Brain microvascular endothelial cell (primary cell): ENCODE measurements around the gene ABL2.
"Not testable (repeated sequence)": the region's sequence is repeated elsewhere in the genome, so short reads cannot be mapped to it uniquely, and the experiment has no call there.

Source experiments
- DNase-seq: peaks from one replicate; pipeline ENCODE4 v3.0.0-alpha.2; 2020
- H3K27ac ChIP-seq: fragments of 250-450 bp; sonication (Bioruptor Pico); 2 replicates; pipeline ENCODE4 v1.5.1; 2020; ENCODE audit warnings: mild to moderate bottlenecking, moderate library complexity
- H3K27me3 ChIP-seq: fragments of 250-450 bp; sonication (Bioruptor Pico); replicated peaks from 2 replicates; pipeline ENCODE4 v1.5.1; 2020; ENCODE audit warnings: mild to moderate bottlenecking
- H3K36me3 ChIP-seq: fragments of 250-450 bp; sonication (Bioruptor Pico); replicated peaks from 2 replicates; pipeline ENCODE4 v1.5.1; 2020; ENCODE audit warnings: mild to moderate bottlenecking
- H3K4me3 ChIP-seq: 2 replicates; pipeline ENCODE4 v1.5.1; 2011; ENCODE audit warnings: low read depth, mild to moderate bottlenecking, control low read depth, low read length, moderate library complexity
- in situ Hi-C: cut with HindIII; loops from 2 replicates; pipeline ENCODE4 v1.10.0; 2017; ENCODE audit warnings: low sequenced_read_pairs, low pct_ligation_motif_present
- TF ChIP-seq, protein P1 (sequence below): IDR thresholded peaks from 2 replicates; pipeline ENCODE4 v1.5.1; 2011; ENCODE audit warnings: low read depth, mild to moderate bottlenecking, moderate library complexity, low read length, control low read depth, inconsistent platforms; ENCODE audit errors: missing control alignments

ABL2 gene

DNA sequence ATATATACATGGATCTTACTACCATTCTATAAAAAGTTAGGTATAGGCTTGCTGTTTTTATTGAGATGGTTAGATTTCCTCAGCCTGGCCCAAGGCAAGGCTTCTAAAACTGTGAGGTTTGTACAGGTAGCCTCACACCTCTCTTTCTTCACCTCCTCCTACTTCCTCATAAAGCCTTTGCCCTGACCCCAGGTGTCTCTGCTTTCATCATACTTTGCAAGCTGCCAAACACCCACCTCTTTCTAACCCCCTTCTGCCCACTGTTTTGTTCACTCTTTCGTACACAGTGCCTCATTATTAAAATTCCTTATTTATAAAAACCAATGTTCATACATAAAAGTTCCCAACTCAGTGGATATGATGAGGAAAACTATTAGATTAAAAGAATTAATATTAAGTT is 32.7 kb upstream of the ABL2 start:
- TF ChIP-seq, protein P1, sequence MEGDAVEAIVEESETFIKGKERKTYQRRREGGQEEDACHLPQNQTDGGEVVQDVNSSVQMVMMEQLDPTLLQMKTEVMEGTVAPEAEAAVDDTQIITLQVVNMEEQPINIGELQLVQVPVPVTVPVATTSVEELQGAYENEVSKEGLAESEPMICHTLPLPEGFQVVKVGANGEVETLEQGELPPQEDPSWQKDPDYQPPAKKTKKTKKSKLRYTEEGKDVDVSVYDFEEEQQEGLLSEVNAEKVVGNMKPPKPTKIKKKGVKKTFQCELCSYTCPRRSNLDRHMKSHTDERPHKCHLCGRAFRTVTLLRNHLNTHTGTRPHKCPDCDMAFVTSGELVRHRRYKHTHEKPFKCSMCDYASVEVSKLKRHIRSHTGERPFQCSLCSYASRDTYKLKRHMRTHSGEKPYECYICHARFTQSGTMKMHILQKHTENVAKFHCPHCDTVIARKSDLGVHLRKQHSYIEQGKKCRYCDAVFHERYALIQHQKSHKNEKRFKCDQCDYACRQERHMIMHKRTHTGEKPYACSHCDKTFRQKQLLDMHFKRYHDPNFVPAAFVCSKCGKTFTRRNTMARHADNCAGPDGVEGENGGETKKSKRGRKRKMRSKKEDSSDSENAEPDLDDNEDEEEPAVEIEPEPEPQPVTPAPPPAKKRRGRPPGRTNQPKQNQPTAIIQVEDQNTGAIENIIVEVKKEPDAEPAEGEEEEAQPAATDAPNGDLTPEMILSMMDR = no peak
- DNase-seq = no peak
- in situ Hi-C loops = no loop called here
- Histone ChIP-seq H3K4me3 (no peak overlapping the region), H3K27me3 (no peaks in the 10 kb centered on the region), H3K27ac (no peak overlapping the region), H3K36me3 (no peaks in the 10 kb centered on the region)

DNA sequence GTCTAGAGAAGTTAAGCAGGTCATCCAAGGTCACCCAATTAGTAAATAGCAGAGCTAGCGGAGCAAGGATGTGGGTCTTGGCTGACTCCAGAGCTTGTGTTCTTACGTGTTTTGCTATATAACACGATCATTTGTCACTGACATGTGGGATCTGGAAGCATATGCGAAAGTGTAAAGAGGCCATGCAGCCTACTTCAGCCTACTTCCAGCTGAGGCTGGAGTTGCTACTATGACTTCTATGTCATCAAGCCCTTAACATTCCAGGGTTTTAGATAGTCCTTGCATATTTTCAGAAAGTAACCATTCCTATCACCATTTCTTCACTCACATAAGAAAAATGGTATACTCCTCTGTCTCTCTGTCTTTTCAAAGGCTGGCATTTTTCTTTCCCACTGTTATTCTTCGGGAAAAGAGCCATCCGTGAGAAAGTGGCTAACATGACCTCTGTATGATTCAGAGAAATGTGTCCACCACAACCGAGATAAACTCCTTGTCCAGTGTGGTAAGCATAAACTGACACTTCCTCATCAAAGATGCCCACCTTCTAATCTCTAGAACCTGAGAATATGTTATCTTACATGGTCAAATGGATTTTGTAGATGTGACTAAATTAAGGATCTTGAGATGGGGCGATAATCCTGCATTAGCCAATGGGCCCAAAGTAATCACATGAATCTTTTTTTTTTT is 24.0 kb upstream of the ABL2 start:
- H3K27me3 ChIP-seq = no peaks in the 10 kb centered on the region
- no peaks in the 10 kb centered on the region for H3K36me3 ChIP-seq
- TF ChIP-seq, protein P1 = no peak
- no peak overlapping the region for H3K4me3 ChIP-seq
- in situ Hi-C loops = no loop called here
- peak; percentile 33 for DNase-seq
- no peak overlapping the region for H3K27ac ChIP-seq

DNA sequence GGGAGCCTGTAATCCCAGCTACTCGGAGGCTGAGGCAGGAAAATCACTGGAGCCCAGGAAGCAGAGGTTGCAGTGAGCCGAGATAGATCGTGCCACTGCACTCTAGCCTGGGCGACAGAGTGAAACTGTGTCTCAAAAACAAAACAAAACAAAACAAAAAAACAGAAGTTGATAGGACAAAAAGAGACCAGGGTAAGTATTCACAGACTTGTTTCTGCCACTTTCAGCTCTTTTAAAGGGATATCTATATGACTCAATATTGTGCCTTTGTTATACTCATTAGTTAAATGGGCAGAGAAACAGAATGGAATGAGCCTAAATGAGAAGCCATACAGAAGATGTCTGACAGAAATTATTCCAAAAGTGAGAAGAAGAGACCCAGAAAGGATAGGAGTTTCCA is 23.1 kb upstream of the ABL2 start:
- no peaks in the 10 kb centered on the region for H3K27me3 ChIP-seq
- no peak for DNase-seq
- H3K36me3 ChIP-seq = no peaks in the 10 kb centered on the region
- H3K4me3 ChIP-seq = no peak overlapping the region
- no peak overlapping the region for H3K27ac ChIP-seq
- in situ Hi-C loops = no loop called here
- TF ChIP-seq, protein P1 = no peak

DNA sequence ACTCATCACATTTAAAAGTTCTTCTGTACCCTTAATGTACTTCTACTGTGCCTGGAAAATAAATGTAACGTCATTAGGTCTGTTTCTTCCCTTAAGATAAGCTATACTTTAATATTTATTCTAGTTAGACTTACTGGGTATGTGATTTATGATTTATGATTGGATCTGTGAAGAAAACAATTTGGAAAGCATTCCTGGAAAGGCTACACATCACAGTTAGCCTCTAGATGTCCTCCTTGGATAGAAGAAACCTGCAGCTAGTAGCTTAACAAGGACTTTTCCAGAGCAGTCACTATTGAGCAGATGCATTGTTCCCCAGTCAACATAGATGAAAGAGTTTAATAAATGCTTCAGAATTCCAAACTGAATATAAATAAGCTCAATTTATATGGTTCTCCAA is 22.2 kb upstream of the ABL2 start:
- Histone ChIP-seq H3K4me3 (no peak overlapping the region), H3K36me3 (no peaks in the 10 kb centered on the region), H3K27me3 (no peaks in the 10 kb centered on the region), H3K27ac (no peak overlapping the region)
- in situ Hi-C loops = no loop called here
- TF ChIP-seq, protein P1 = peak; percentile 56
- DNase-seq = peak; percentile 38

DNA sequence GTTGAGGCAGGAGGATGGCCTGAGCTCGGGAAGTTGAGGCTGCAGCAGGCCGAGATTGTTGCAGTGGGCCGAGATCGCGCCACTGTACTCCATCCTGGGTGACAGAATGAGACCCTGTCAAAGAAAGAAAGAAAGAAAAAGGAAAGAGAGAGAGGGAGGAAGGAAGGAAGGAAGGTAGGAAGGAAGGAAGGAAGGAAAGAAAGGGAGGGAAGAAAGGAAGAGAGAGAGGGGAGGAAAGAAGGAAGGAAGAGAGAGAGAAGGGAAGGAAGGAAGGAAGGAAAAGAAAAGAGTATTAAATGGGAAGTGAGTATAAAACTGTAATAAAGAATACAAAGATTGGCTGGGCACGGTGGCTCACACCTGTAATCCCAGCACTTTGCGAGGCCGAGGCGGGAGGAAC is 18.4 kb upstream of the ABL2 start:
- no peak overlapping the region for H3K27ac ChIP-seq
- H3K27me3 ChIP-seq = no peaks in the 10 kb centered on the region
- no peak overlapping the region for H3K4me3 ChIP-seq
- no peak for DNase-seq
- H3K36me3 ChIP-seq = no peaks in the 10 kb centered on the region
- in situ Hi-C loops = no loop called here
- TF ChIP-seq, protein P1 = no peak

DNA sequence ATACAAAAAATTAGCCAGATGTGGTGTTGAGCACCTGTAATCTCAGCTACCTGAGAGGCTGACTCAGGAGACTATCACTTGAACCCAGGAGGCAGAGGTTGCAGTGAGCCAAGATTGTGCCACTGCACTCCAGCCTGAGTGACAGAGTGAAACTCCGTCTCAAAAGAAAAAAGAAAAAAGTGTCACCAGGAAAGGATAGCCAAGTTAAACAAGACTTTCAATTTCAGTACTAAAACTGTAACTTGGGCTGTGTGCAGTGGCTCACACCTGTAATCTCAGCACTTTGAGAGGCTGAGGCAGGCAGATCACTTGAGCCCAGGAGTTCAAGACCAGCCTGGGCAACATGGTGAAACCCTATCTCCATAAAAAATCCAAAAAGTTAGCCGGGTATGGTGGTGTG is 15.9 kb upstream of the ABL2 start:
- DNase-seq, H3K36me3 ChIP-seq, H3K4me3 ChIP-seq, H3K27ac ChIP-seq, H3K27me3 ChIP-seq, in situ Hi-C loops: not testable (repeated sequence)
